PC-9 (cell line): ENCODE results near the gene SEC14L1. TPM values are rescaled to one million over a fixed set of nuclear protein-coding genes. Genes with fewer than 3 reads are reported as not detected.

Experiments
- BruUV-seq: library from RNA; stranded (reverse); fragments of 400-500 nt; replicated peaks from 2 replicates; lab custom pipeline; 2021; lab: Mats Ljungman, UMichigan
- CTCF ChIA-PET: fragments of 300-600 bp; sonication (Branson Sonifier 250); formaldehyde crosslinking; loops from one replicate; lab custom pipeline; 2022; ENCODE audit warnings: antibody characterized with exemption; lab: Charles Lee
- POLR2A ChIA-PET: fragments of 300-600 bp; sonication (Branson Sonifier 250); formaldehyde crosslinking; loops from one replicate; lab custom pipeline; 2022; ENCODE audit warnings: antibody characterized with exemption; ENCODE audit not compliant: unreplicated experiment; lab: Charles Lee
- DNase-seq, 2 experiments: peaks; one replicate each; pipeline versions ENCODE4 v3.0.0 to v3.0.0-alpha.2; 2015 to 2022; ENCODE audit warnings: mixed read lengths in 1 of 2
- H2AFZ ChIP-seq: fragments of 200-600 bp; sonication (generic); 2 replicates; pipeline ENCODE4 v1.8.1; 2017; ENCODE audit warnings: antibody characterized with exemption
- H3F3A ChIP-seq: fragments of 200-600 bp; sonication (generic); 2 replicates; pipeline ENCODE4 v1.8.1; 2017; ENCODE audit warnings: antibody characterized with exemption, mild to moderate bottlenecking, low read depth; ENCODE audit not compliant: insufficient read depth
- H3K27ac ChIP-seq: fragments of 200-600 bp; sonication (generic); 2 replicates; pipeline ENCODE4 v1.6.1; 2016; ENCODE audit warnings: mixed run types
- H3K27me3 ChIP-seq: fragments of 200-600 bp; sonication (generic); 2 replicates; pipeline ENCODE4 v1.6.1; 2016; ENCODE audit warnings: low read depth, mixed run types; ENCODE audit not compliant: insufficient read depth
- H3K36me3 ChIP-seq: fragments of 200-600 bp; sonication (generic); 2 replicates; pipeline ENCODE4 v1.6.1; 2016; ENCODE audit warnings: low read depth, mixed run types
- H3K4me1 ChIP-seq: fragments of 200-600 bp; sonication (generic); replicated peaks from 2 replicates; pipeline ENCODE4 v1.6.1; 2016; ENCODE audit warnings: mixed run types; ENCODE audit not compliant: insufficient read depth
- H3K4me2 ChIP-seq: fragments of 200-600 bp; sonication (generic); 2 replicates; pipeline ENCODE4 v1.6.1; 2017; ENCODE audit warnings: mixed run types
- H3K4me3 ChIP-seq: fragments of 200-600 bp; sonication (generic); 2 replicates; pipeline ENCODE4 v1.6.1; 2016; ENCODE audit warnings: mixed run types
- H3K79me2 ChIP-seq: fragments of 200-600 bp; sonication (generic); 2 replicates; pipeline ENCODE4 v1.6.1; 2017; ENCODE audit warnings: low read depth, mixed run types
- H3K9me2 ChIP-seq: fragments of 200-600 bp; sonication (generic); 2 replicates; pipeline ENCODE4 v1.8.1; 2017; ENCODE audit warnings: mild to moderate bottlenecking; ENCODE audit not compliant: insufficient read depth
- H3K9me3 ChIP-seq: fragments of 200-600 bp; sonication (generic); 2 replicates; pipeline ENCODE4 v1.8.1; 2016; ENCODE audit warnings: low read depth; ENCODE audit not compliant: insufficient read depth
- H4K20me1 ChIP-seq: fragments of 200-600 bp; sonication (generic); 2 replicates; pipeline ENCODE4 v1.8.1; 2017; ENCODE audit not compliant: insufficient read depth
- EZH2 ChIP-seq: fragments of 200-600 bp; sonication (generic); IDR thresholded peaks from 2 replicates; pipeline ENCODE4 v1.8.0; 2017; ENCODE audit warnings: antibody characterized with exemption, low read depth
- intact Hi-C: fragments of 100-400 bp; cut with micrococcal nuclease; formaldehyde crosslinking; loops from one replicate; pipeline ENCODE4 v1.10.0; 2022; ENCODE audit not compliant: unreplicated experiment
- total RNA-seq: library from RNA; stranded (reverse); gene quantifications from 2 replicates; pipeline ENCODE4 v1.2.3, GENCODE V29; 2021
- TF ChIP-seq, protein P1 (sequence below): fragments of 200-600 bp; sonication (generic); conservative IDR thresholded peaks from 2 replicates; pipeline ENCODE4 v1.6.1; 2017; ENCODE audit warnings: mixed run types, antibody characterized with exemption, mild to moderate bottlenecking, moderate library complexity

The SEC14L1 gene
- total RNA-seq, 1 experiment from 2014 or later: 83.1 TPM

DNA sequence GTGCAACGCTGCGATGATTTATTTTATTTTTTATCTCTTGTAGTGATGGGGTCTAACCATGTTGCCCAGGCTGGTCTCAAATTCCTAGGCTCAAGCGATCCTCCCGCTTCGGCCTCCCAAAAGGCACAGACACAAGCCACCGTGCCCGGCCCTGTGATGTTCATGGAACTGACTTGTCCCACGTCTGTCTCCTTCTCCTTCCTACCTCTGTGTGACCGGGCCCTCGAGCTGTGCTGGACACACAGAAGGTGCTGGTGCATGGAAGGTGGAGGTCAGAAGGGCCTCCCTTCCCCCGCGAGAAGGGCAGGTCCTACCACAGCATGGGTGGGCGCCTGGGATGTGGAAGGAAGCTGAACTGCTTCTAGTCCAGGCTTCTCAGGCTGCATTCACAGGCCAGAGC lies 88.0 kb downstream of the SEC14L1 start:
- H3K4me2 ChIP-seq: no peak overlapping the region
- H3K27ac ChIP-seq: no peak overlapping the region
- no peak for DNase-seq
- no peaks in the 10 kb centered on the region for H3K9me2 ChIP-seq
- no peak overlapping the region for H3K4me3 ChIP-seq
- peaks cover 4% of the 10 kb centered on the region; the same call in 1 of the 2 replicates for H3K9me3 ChIP-seq
- H3K79me2 ChIP-seq: no peaks in the 10 kb centered on the region
- H3K27me3 ChIP-seq: no peaks in the 10 kb centered on the region
- CTCF ChIA-PET: no interaction called here
- H3K4me1 ChIP-seq: no peaks in the 10 kb centered on the region
- H2AFZ ChIP-seq: no peak overlapping the region
- POLR2A ChIA-PET: interaction anchor here (0.6 kb wide), 1 partner anchor 33 kb away, joined by 4 read pairs; no protein-coding TSS in a partner anchor
- intact Hi-C loops: no loop called here
- TF ChIP-seq, protein P1, sequence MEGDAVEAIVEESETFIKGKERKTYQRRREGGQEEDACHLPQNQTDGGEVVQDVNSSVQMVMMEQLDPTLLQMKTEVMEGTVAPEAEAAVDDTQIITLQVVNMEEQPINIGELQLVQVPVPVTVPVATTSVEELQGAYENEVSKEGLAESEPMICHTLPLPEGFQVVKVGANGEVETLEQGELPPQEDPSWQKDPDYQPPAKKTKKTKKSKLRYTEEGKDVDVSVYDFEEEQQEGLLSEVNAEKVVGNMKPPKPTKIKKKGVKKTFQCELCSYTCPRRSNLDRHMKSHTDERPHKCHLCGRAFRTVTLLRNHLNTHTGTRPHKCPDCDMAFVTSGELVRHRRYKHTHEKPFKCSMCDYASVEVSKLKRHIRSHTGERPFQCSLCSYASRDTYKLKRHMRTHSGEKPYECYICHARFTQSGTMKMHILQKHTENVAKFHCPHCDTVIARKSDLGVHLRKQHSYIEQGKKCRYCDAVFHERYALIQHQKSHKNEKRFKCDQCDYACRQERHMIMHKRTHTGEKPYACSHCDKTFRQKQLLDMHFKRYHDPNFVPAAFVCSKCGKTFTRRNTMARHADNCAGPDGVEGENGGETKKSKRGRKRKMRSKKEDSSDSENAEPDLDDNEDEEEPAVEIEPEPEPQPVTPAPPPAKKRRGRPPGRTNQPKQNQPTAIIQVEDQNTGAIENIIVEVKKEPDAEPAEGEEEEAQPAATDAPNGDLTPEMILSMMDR: no peak
- TF ChIP-seq EZH2: no peak
- H3F3A ChIP-seq: no peaks in the 10 kb centered on the region
- no TSS peak for BruUV-seq
- H3K36me3 ChIP-seq: no peaks in the 10 kb centered on the region
- no peaks in the 10 kb centered on the region for H4K20me1 ChIP-seq

DNA sequence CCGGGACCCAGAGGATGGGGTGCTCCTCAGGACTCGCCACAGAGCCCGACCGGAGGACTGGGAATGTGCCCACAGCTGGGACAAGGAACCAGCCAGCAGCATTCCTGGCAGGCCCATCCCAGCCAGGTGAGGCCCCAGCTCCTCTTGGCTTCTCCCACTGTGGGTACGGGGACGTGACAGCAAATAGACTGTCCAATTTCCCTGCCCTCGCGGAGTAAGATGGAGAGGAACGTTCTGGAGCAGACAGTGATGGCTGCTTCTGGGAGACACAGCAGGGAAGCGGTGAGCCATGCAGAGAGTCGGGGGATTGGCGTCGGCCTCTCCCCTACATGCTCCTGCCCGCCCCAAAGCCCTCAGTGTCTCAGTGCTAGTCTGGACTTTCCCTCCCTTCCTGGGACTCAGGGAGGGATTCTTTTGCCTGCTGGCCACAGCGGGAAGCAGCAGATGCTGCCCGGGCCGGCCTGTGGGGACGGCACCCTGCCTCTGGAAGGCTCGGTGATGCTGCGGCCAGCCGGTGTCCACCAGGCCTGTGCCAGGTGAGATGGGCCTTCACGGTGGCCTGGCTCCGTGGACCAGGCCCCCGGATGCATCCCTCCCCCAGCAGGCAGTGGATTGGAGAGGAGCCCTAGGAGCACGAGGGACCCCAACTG lies 89.1 kb downstream of the SEC14L1 start:
- TF ChIP-seq, protein P1: no peak
- TF ChIP-seq EZH2: no peak
- Histone ChIP-seq H3K9me2 (no peaks in the 10 kb centered on the region), H3F3A (no peaks in the 10 kb centered on the region), H3K27me3 (no peaks in the 10 kb centered on the region), H3K36me3 (no peaks in the 10 kb centered on the region), H3K9me3 (peaks cover 4% of the 10 kb centered on the region; the same call in 1 of the 2 replicates), H3K27ac (no peak overlapping the region), H4K20me1 (no peaks in the 10 kb centered on the region), H3K4me3 (no peak overlapping the region), H2AFZ (no peak overlapping the region), H3K4me2 (no peak overlapping the region), H3K4me1 (no peaks in the 10 kb centered on the region), H3K79me2 (no peaks in the 10 kb centered on the region)
- ChIA-PET CTCF (no interaction called here), POLR2A (no interaction called here)
- DNase-seq: no peak
- BruUV-seq: no TSS peak
- intact Hi-C loops: no loop called here

DNA sequence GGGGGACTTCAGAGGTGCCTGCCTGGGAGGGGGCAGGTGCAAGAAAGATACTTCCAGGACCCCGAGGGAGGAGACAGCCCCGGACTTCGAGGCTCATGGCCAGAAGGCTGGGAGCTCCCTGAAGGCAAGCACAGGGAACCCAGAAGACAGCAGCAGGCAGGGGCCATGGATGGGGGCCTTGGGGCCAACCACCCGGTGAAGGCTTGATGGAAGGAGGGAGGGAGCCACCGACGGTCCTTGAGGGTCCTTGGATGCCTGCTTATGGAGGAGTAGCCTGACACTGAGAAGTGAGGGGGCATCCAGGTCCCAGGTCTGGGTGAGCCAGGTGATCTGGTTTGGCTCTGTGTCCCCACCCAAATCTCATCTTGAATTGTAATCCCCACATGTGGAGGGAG lies 89.7 kb downstream of the SEC14L1 start:
- Histone ChIP-seq H3F3A (no peaks in the 10 kb centered on the region), H3K27me3 (no peaks in the 10 kb centered on the region), H3K79me2 (no peaks in the 10 kb centered on the region), H3K27ac (no peak overlapping the region), H3K9me2 (no peaks in the 10 kb centered on the region), H3K4me1 (no peaks in the 10 kb centered on the region), H3K4me2 (no peak overlapping the region), H3K4me3 (no peak overlapping the region), H3K9me3 (peaks cover 4% of the 10 kb centered on the region; the same call in 1 of the 2 replicates), H2AFZ (no peak overlapping the region), H4K20me1 (no peaks in the 10 kb centered on the region), H3K36me3 (no peaks in the 10 kb centered on the region)
- DNase-seq: no peak
- ChIA-PET CTCF (no interaction called here), POLR2A (no interaction called here)
- intact Hi-C loops: no loop called here
- no peak for TF ChIP-seq EZH2
- BruUV-seq: no TSS peak
